H1 (cell line): ENCODE data around the gene PIK3CA. TPM values are rescaled to one million over a fixed set of nuclear protein-coding genes. Genes with fewer than 3 reads are reported as not detected.

ENCODE experiments used
- CTCF ChIA-PET: fragments of 300-600 bp; sonication (Branson Sonifier 250); formaldehyde crosslinking; loops from one replicate; lab custom pipeline; 2021; ENCODE audit not compliant: partially characterized antibody; lab: Charles Lee
- POLR2A ChIA-PET: fragments of 300-600 bp; sonication (Branson Sonifier 250); formaldehyde crosslinking; loops from one replicate; lab custom pipeline; 2021; ENCODE audit warnings: inconsistent platforms; ENCODE audit not compliant: partially characterized antibody; lab: Charles Lee
- DNase-seq, 2 experiments: peaks; one replicate each; pipeline versions ENCODE4 v3.0.0 to v3.0.0-alpha.2; 2010 to 2022; ENCODE audit warnings: low spot score in 2 of 2, low read depth in 1 of 2, mixed read lengths in 1 of 2
- FAIRE-seq: peaks from 2 replicates; lab custom pipeline; 2011; peaks lifted over from hg19 to GRCh38; lab: Jason Lieb, UNC
- H2AFZ ChIP-seq: 2 replicates; pipeline ENCODE4 v1.8.1; 2012; ENCODE audit warnings: low read length, inconsistent platforms
- H2AK5ac ChIP-seq: 2 replicates; pipeline ENCODE4 v1.6.1; 2013; ENCODE audit warnings: low read depth, low read length
- H2BK120ac ChIP-seq: replicated peaks from 2 replicates; pipeline ENCODE3; 2013; ENCODE audit warnings: low read depth, low read length, inconsistent platforms
- H2BK12ac ChIP-seq: 2 replicates; pipeline ENCODE4 v1.6.1; 2013; ENCODE audit warnings: low read depth, low read length
- H2BK15ac ChIP-seq: 2 replicates; pipeline ENCODE4 v1.6.1; 2013; ENCODE audit warnings: low read length
- H2BK20ac ChIP-seq: 2 replicates; pipeline ENCODE4 v1.6.1; 2013; ENCODE audit warnings: low read length
- H2BK5ac ChIP-seq: 2 replicates; pipeline ENCODE4 v1.6.1; 2013; ENCODE audit warnings: low read depth, low read length
- H3K14ac ChIP-seq: 2 replicates; pipeline ENCODE4 v1.6.1; 2013; ENCODE audit warnings: inconsistent platforms; ENCODE audit not compliant: insufficient read length
- H3K18ac ChIP-seq: 2 replicates; pipeline ENCODE4 v1.6.1; 2013; ENCODE audit warnings: low read length; ENCODE audit errors: extremely low read depth
- H3K23ac ChIP-seq: 2 replicates; pipeline ENCODE4 v1.6.1; 2013; ENCODE audit warnings: inconsistent platforms; ENCODE audit not compliant: insufficient read length
- H3K23me2 ChIP-seq: 2 replicates; pipeline ENCODE4 v1.6.1; 2013; ENCODE audit warnings: low read depth, low read length
- H3K27ac ChIP-seq: 2 replicates; pipeline ENCODE4 v1.6.1; 2011; ENCODE audit warnings: low read depth, low read length, inconsistent platforms
- H3K27me3 ChIP-seq, 4 experiments: replicated peaks in 1 of 4; 1 replicate in 1 of 4; 2 replicates in 3 of 4; pipeline versions ENCODE4 v1.6.1 to v1.8.1; 2011 to 2013; ENCODE audit warnings: low read length in 3 of 4, mild to moderate bottlenecking in 3 of 4, inconsistent platforms in 2 of 4, mixed read lengths in 2 of 4, moderate library complexity in 1 of 4; ENCODE audit not compliant: control insufficient read depth in 3 of 4, insufficient read depth in 3 of 4; ENCODE audit errors: extremely low read depth in 1 of 4
- H3K36me3 ChIP-seq, 4 experiments: 2 replicates each; pipeline versions ENCODE4 v1.6.1 to v1.8.1; 2011 to 2013; ENCODE audit warnings: mild to moderate bottlenecking in 4 of 4, low read length in 3 of 4, moderate library complexity in 2 of 4, control low read depth in 1 of 4, inconsistent platforms in 1 of 4; ENCODE audit not compliant: insufficient read depth in 4 of 4, control insufficient read depth in 2 of 4
- H3K4ac ChIP-seq: replicated peaks from 2 replicates; pipeline ENCODE3; 2013; ENCODE audit warnings: low read length, low read depth, mixed read lengths, inconsistent platforms; ENCODE audit not compliant: insufficient read length
- H3K4me1 ChIP-seq, 4 experiments: replicated peaks in 1 of 4; 1 replicate in 1 of 4; 2 replicates in 3 of 4; pipeline versions ENCODE4 v1.6.1 to v1.8.1; 2011 to 2013; ENCODE audit warnings: low read length in 3 of 4, inconsistent platforms in 2 of 4, mixed read lengths in 1 of 4; ENCODE audit not compliant: insufficient read depth in 4 of 4, control insufficient read depth in 3 of 4
- H3K4me2 ChIP-seq, 2 experiments: 2 replicates each; pipeline versions ENCODE4 v1.6.1 to v1.8.1; 2011 to 2013; ENCODE audit warnings: low read depth in 2 of 2, low read length in 2 of 2, control low read depth in 1 of 2, inconsistent platforms in 1 of 2, mild to moderate bottlenecking in 1 of 2; ENCODE audit not compliant: insufficient read depth in 1 of 2
- H3K4me3 ChIP-seq, 4 experiments: fragments of 200-600, 300-600 bp in 1 of 4; sonication (generic), shearing (Covaris generic), sonication (Bioruptor Twin) in 1 of 4; 2 replicates each; pipeline versions ENCODE4 v1.5.1 to v1.8.1; 2011 to 2016; ENCODE audit warnings: low read length in 4 of 4, low read depth in 3 of 4, control low read depth in 2 of 4, inconsistent platforms in 2 of 4, mild to moderate bottlenecking in 2 of 4, mixed read lengths in 1 of 4, moderate library complexity in 1 of 4; ENCODE audit not compliant: insufficient read depth in 2 of 4; ENCODE audit errors: extremely low read depth in 1 of 4
- H3K56ac ChIP-seq: replicated peaks from 2 replicates; pipeline ENCODE3; 2013; ENCODE audit warnings: low read depth, mild to moderate bottlenecking, mixed read lengths, low read length, inconsistent platforms; ENCODE audit not compliant: insufficient read length
- H3K79me1 ChIP-seq: 2 replicates; pipeline ENCODE4 v1.6.1; 2013; ENCODE audit warnings: low read depth, low read length, control low read depth
- H3K79me2 ChIP-seq, 2 experiments: 2 replicates each; pipeline versions ENCODE4 v1.6.1 to v1.8.1; 2012 to 2013; ENCODE audit warnings: low read length in 2 of 2, mild to moderate bottlenecking in 2 of 2, inconsistent platforms in 1 of 2; ENCODE audit not compliant: insufficient read depth in 2 of 2, control insufficient read depth in 1 of 2
- H3K9ac ChIP-seq, 4 experiments: replicated peaks in 1 of 4; 1 replicate in 1 of 4; 2 replicates in 3 of 4; pipeline versions ENCODE4 v1.6.1 to v1.8.1; 2011 to 2013; ENCODE audit warnings: low read depth in 3 of 4, low read length in 3 of 4, control low read depth in 2 of 4, mild to moderate bottlenecking in 2 of 4, moderate library complexity in 2 of 4, inconsistent platforms in 1 of 4; ENCODE audit errors: extremely low read depth in 1 of 4
- H3K9me3 ChIP-seq, 2 experiments: 2 replicates each; pipeline versions ENCODE4 v1.6.1 to v1.8.1; 2012 to 2013; ENCODE audit warnings: mild to moderate bottlenecking in 2 of 2, moderate library complexity in 2 of 2, control low read depth in 1 of 2, inconsistent platforms in 1 of 2, low read depth in 1 of 2, low read length in 1 of 2, mixed read lengths in 1 of 2; ENCODE audit not compliant: insufficient read depth in 2 of 2
- H4K20me1 ChIP-seq, 2 experiments: replicated peaks in 1 of 2; 2 replicates each; pipeline versions ENCODE3 to v1.8.1; 2011 to 2013; ENCODE audit warnings: inconsistent platforms in 2 of 2, low read length in 2 of 2, mild to moderate bottlenecking in 1 of 2; ENCODE audit not compliant: insufficient read depth in 2 of 2, control insufficient read depth in 1 of 2
- H4K5ac ChIP-seq: 2 replicates; pipeline ENCODE4 v1.6.1; 2013; ENCODE audit warnings: low read length, low read depth, mixed read lengths, inconsistent platforms; ENCODE audit not compliant: insufficient read length
- H4K8ac ChIP-seq: 2 replicates; pipeline ENCODE4 v1.8.0; 2013; ENCODE audit warnings: mild to moderate bottlenecking, moderate library complexity, low read length, inconsistent platforms; ENCODE audit not compliant: insufficient read depth; ENCODE audit errors: extremely low read depth
- H4K91ac ChIP-seq: replicated peaks from 2 replicates; pipeline ENCODE3; 2013; ENCODE audit warnings: low read length, mixed read lengths, inconsistent platforms; ENCODE audit not compliant: insufficient read length
- ASH2L ChIP-seq: fragments of 200-600, 300-600 bp; sonication (generic); IDR thresholded peaks from one replicate; pipeline ENCODE4 v1.7.1; 2017; ENCODE audit warnings: low read length
- MAFK ChIP-seq: IDR thresholded peaks from 2 replicates; pipeline ENCODE4 v1.6.1; 2012; ENCODE audit warnings: low read depth, mild to moderate bottlenecking, improper control_type of control experiment, low read length
- SP2 ChIP-seq: IDR thresholded peaks from 2 replicates; pipeline ENCODE4 v1.6.1; 2012; ENCODE audit warnings: mild to moderate bottlenecking, low read length, inconsistent platforms
- WGBS, 2 experiments: shearing (Covaris generic) in 1 of 2; methylation state at CpG; one replicate each; pipeline versions ENCODE4 v1.1.6 to v1.1.7; 2013 to 2015; ENCODE audit warnings: low lambda C conversion rate in 2 of 2, mixed read lengths in 2 of 2, inconsistent platforms in 1 of 2, low coverage in 1 of 2, missing lambda C conversion rate in 1 of 2; ENCODE audit not compliant: insufficient replicate concordance in 2 of 2, insufficient coverage in 1 of 2, insufficient read length in 1 of 2; ENCODE audit errors: extremely low coverage in 1 of 2, missing lambda C conversion rate in 1 of 2; 5-methylcytosine and 5-hydroxymethylcytosine counted together
- polyA plus RNA-seq, 7 experiments: library from polyadenylated mRNA; depleted of rRNA in 3 of 7; stranded (reverse) in 5 of 7; unstranded in 2 of 7; fragments of >200 nt in 5 of 7; fragments of 200-250 nt in 2 of 7; gene quantifications; 1 replicate in 5 of 7; 2 replicates in 1 of 7; 4 replicates in 1 of 7; pipeline versions ENCODE4 v1.2.1 to v1.2.3, GENCODE V29; 2011 to 2013; ENCODE audit warnings: missing spikeins in 2 of 7, mixed read lengths in 2 of 7
- total RNA-seq: library from RNA; stranded (reverse); fragmentation: NEBNext Ultra II Directional; extraction: Animal tissue kit (Norgen Biotek cat#: 25700); gene quantifications from 2 replicates; pipeline ENCODE4 v1.2.1, GENCODE V29; 2021

PIK3CA gene
- total and polyA plus RNA-seq, 2 of the 8 experiments (the other 6 are each of a cell fraction or from before 2014, with no cell fraction given), result 1.6 to 11.3 TPM

GRCh38 chr3:179279837-179280236, 131.7 kb downstream of the PIK3CA start:
- CTCF ChIA-PET, result interaction anchor here (0.5 to 1.4 kb wide), 7 partner anchors 10 to 502 kb away, joined by 3 to 5 read pairs (median 3); no protein-coding TSS in a partner anchor
- FAIRE-seq, result no peak
- no peak overlapping the region for H3K4me2 ChIP-seq

More at GRCh38 chr3:179279837-179280236, 131.7 kb downstream of the PIK3CA start:
- Histone ChIP-seq H2BK12ac (no peak overlapping the region), H3K36me3 (no peaks in the 10 kb centered on the region), H2BK15ac (no peak overlapping the region), H3K27ac (no peak overlapping the region), H3K4ac (no peak overlapping the region), H3K14ac (no peak overlapping the region), H3K4me3 (no peak overlapping the region), H3K79me2 (no peaks in the 10 kb centered on the region), H4K91ac (no peak overlapping the region), H4K8ac (no peak overlapping the region), H3K23ac (no peak overlapping the region), H2AK5ac (no peak overlapping the region), H3K23me2 (no peaks in the 10 kb centered on the region), H2AFZ (no peak overlapping the region), H3K18ac (no peak overlapping the region), H3K27me3 (no peaks in the 10 kb centered on the region), H3K4me1 (peaks cover 0 to 4% (median 0%) of the 10 kb centered on the region in 4 experiments; a peak in 1 of 7 replicates), H3K9me3 (no peaks in the 10 kb centered on the region), H3K56ac (peak overlapping the region; percentile 25), H2BK20ac (no peak overlapping the region)
- 100% methylated on average over 1 of the region's 1 CpG; no CpG with 5 or more reads in 1 of the 2 experiments for WGBS, 2 experiments
- POLR2A ChIA-PET, result no interaction called here
- DNase-seq, result no peak
- TF ChIP-seq ASH2L (no peak), SP2 (no peak), MAFK (peak; percentile 78)
- TF ChIP-seq, all 59 proteins: peak for 1
- no peak overlapping the region for H3K9ac ChIP-seq
- no peaks in the 10 kb centered on the region for H4K20me1 ChIP-seq
- H4K5ac ChIP-seq, result no peak overlapping the region
- H2BK120ac ChIP-seq, result no peak overlapping the region
- H3K79me1 ChIP-seq, result no peaks in the 10 kb centered on the region
- H2BK5ac ChIP-seq, result no peak overlapping the region
